Measurements from ENCODE around the gene RIIAD1. TPM values are rescaled to one million over a fixed set of nuclear protein-coding genes. Genes with fewer than 3 reads are reported as not detected.
A peak's percentile ranks its signal among the peaks of the same experiment; 100 is the strongest.

RIIAD1 gene
- polyA plus RNA-seq, 1 donor (not counting 4 experiments of a cell fraction or from before 2014, with no cell fraction given): not detected

DNA sequence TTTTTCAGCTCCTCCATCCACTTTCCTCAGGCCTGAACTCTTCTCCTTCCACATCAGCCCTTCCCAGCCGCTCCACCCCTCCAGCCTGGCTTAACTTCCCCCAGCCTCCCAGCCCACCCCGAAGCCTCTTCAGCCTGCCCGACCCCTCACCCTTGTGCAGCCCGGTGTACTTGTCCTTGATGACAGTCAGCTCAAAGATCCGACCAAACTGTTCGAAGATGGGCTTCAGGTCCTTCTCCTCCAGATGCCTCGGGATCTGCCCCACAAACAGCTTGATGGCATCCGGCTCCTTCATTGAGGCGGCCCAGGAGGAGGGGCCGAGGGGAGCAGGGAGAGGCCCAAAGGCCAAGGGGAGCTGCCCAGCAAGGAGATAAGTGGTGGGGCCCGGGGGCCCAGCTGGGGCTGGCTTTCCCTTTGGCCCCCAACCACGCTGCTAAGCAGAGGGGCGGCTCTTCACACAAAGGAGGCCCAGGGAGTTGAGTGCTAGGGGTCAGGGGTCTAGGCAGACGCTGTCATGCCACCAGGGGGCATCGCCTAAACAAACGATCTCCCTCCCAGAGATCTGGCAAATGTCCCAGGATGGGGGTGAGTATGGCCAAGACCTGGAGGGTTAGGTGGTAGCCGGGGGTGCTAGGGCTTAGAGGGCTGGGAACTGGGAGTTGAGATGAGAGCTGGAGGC is 5.5 kb upstream of the RIIAD1 start:
- TF ChIP-seq, protein P1, sequence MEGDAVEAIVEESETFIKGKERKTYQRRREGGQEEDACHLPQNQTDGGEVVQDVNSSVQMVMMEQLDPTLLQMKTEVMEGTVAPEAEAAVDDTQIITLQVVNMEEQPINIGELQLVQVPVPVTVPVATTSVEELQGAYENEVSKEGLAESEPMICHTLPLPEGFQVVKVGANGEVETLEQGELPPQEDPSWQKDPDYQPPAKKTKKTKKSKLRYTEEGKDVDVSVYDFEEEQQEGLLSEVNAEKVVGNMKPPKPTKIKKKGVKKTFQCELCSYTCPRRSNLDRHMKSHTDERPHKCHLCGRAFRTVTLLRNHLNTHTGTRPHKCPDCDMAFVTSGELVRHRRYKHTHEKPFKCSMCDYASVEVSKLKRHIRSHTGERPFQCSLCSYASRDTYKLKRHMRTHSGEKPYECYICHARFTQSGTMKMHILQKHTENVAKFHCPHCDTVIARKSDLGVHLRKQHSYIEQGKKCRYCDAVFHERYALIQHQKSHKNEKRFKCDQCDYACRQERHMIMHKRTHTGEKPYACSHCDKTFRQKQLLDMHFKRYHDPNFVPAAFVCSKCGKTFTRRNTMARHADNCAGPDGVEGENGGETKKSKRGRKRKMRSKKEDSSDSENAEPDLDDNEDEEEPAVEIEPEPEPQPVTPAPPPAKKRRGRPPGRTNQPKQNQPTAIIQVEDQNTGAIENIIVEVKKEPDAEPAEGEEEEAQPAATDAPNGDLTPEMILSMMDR (optimal IDR thresholded peaks at IDR 0.05 in 1 of 3, IDR thresholded peaks at IDR 0.05 in 1 of 3, conservative IDR thresholded peaks at IDR 0.05 in 1 of 3; ENCODE audit: extremely low read depth in 1 of 3, insufficient read depth in 2 of 3, low read length in 3 of 3): no peak
- peak; percentile 28 for TF ChIP-seq EZH2 (IDR thresholded peaks at IDR 0.05; ENCODE audit: low read length)
- Histone ChIP-seq H3K27me3 (ENCODE audit: control insufficient read depth, extremely low read depth, insufficient read depth, low read length) (peaks cover 50% of the 10 kb centered on the region), H2AFZ (ENCODE audit: control insufficient read depth, low read length) (no peak overlapping the region), H3K4me3 (ENCODE audit: control insufficient read depth in 2 of 3, extremely low read depth in 1 of 3, insufficient read depth in 2 of 3, low read depth in 1 of 3, low read length in 3 of 3) (no peak overlapping the region), H4K20me1 (ENCODE audit: control insufficient read depth, extremely low read depth, insufficient read depth, low read length) (no peaks in the 10 kb centered on the region), H3K4me1 (ENCODE audit: control insufficient read depth, extremely low read depth, insufficient read depth, low read length) (peaks cover 10% of the 10 kb centered on the region), H3K9me1 (ENCODE audit: control insufficient read depth, extremely low read depth, insufficient read depth, low read length) (no peaks in the 10 kb centered on the region), H3K79me2 (ENCODE audit: control insufficient read depth, insufficient read depth, low read length) (no peaks in the 10 kb centered on the region), H3K36me3 (ENCODE audit: control insufficient read depth in 2 of 2, extremely low read depth in 1 of 2, insufficient read depth in 2 of 2, low read length in 2 of 2) (no peaks in the 10 kb centered on the region), H3K27ac (ENCODE audit: control insufficient read depth, insufficient read depth, low read length) (no peak overlapping the region), H3K4me2 (ENCODE audit: control insufficient read depth, extremely low read depth, insufficient read depth, low read depth, low read length) (no peak overlapping the region), H3K9ac (ENCODE audit: control insufficient read depth, extremely low read depth, insufficient read depth, low read length) (no peak overlapping the region), H3K9me3 (ENCODE audit: control insufficient read depth, low read depth, low read length) (no peaks in the 10 kb centered on the region)
- dilution Hi-C loops (cut with MboI; ENCODE audit: extremely low pct_ligation_motif_present, low sequenced_read_pairs): no loop called here
- DNase-seq (ENCODE audit: low read depth, low spot score) (no peak), FAIRE-seq (no peak)

DNA sequence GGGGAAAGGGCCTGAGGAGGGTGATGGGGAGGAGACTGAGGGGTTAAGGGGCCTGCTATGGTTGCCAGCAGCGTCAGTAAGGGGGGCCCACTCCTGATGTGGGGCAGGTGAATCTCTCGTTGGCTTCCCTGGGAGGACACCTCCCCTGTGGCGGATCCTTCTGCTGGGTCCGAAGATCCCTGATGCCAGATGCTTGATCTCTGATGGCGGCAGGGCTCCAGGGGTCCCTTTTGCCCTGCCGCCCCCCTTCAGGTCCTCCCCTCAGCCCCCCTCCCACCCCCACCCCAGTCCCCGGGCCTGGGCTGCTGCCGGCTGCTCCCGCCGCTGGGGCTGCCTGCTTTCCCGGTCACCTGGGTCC is 4.9 kb upstream of the RIIAD1 start:
- no peak for DNase-seq (ENCODE audit: low read depth, low spot score)
- no peaks in the 10 kb centered on the region for H3K9me3 ChIP-seq (ENCODE audit: control insufficient read depth, low read depth, low read length)
- H2AFZ ChIP-seq (ENCODE audit: control insufficient read depth, low read length): no peak overlapping the region
- no peak overlapping the region for H3K4me2 ChIP-seq (ENCODE audit: control insufficient read depth, extremely low read depth, insufficient read depth, low read depth, low read length)
- peaks cover 10% of the 10 kb centered on the region for H3K4me1 ChIP-seq (ENCODE audit: control insufficient read depth, extremely low read depth, insufficient read depth, low read length)
- H3K4me3 ChIP-seq (ENCODE audit: control insufficient read depth in 2 of 3, extremely low read depth in 1 of 3, insufficient read depth in 2 of 3, low read depth in 1 of 3, low read length in 3 of 3): no peak overlapping the region
- no peak for FAIRE-seq
- H3K9ac ChIP-seq (ENCODE audit: control insufficient read depth, extremely low read depth, insufficient read depth, low read length): no peak overlapping the region
- H4K20me1 ChIP-seq (ENCODE audit: control insufficient read depth, extremely low read depth, insufficient read depth, low read length): no peaks in the 10 kb centered on the region
- H3K27ac ChIP-seq (ENCODE audit: control insufficient read depth, insufficient read depth, low read length): no peak overlapping the region
- H3K9me1 ChIP-seq (ENCODE audit: control insufficient read depth, extremely low read depth, insufficient read depth, low read length): no peaks in the 10 kb centered on the region
- TF ChIP-seq, protein P1 (optimal IDR thresholded peaks at IDR 0.05 in 1 of 3, IDR thresholded peaks at IDR 0.05 in 1 of 3, conservative IDR thresholded peaks at IDR 0.05 in 1 of 3; ENCODE audit: extremely low read depth in 1 of 3, insufficient read depth in 2 of 3, low read length in 3 of 3): no peak
- TF ChIP-seq EZH2 (IDR thresholded peaks at IDR 0.05; ENCODE audit: low read length): no peak
- H3K27me3 ChIP-seq (ENCODE audit: control insufficient read depth, extremely low read depth, insufficient read depth, low read length): peaks cover 52% of the 10 kb centered on the region
- no peaks in the 10 kb centered on the region for H3K79me2 ChIP-seq (ENCODE audit: control insufficient read depth, insufficient read depth, low read length)
- no peaks in the 10 kb centered on the region for H3K36me3 ChIP-seq (ENCODE audit: control insufficient read depth in 2 of 2, extremely low read depth in 1 of 2, insufficient read depth in 2 of 2, low read length in 2 of 2)
- dilution Hi-C loops (cut with MboI; ENCODE audit: extremely low pct_ligation_motif_present, low sequenced_read_pairs): no loop called here

Data from keratinocyte (primary cell).